Skeletal muscle cell (primary cell): ENCODE data around the gene POLR3GL.

Source experiments
- DNase-seq: peaks from one replicate; pipeline ENCODE4 v3.0.0-alpha.2; 2010; ENCODE audit warnings: low read depth
- H3K4me3 ChIP-seq: 2 replicates; pipeline ENCODE4 v1.5.1; 2011; ENCODE audit warnings: low read depth, mild to moderate bottlenecking, control low read depth, low read length, moderate library complexity

The POLR3GL gene

GRCh38 chr1:145986551-145986950 is 22.1 kb downstream of the POLR3GL start:
- DNase-seq, result no peak

GRCh38 chr1:145987926-145988325 is 23.4 kb downstream of the POLR3GL start:
- DNase-seq, result no peak
- no peak overlapping the region for H3K4me3 ChIP-seq

More at GRCh38 chr1:145986551-145986950, 22.1 kb downstream of the POLR3GL start:
- no peak overlapping the region for H3K4me3 ChIP-seq

- no peak for DNase-seq
- H3K4me3 ChIP-seq, result no peak overlapping the region
Observed at GRCh38 chr1:145988773-145989172, 24.3 kb downstream of the POLR3GL start.

- no peak overlapping the region for H3K4me3 ChIP-seq
- DNase-seq, result no peak
Observed at GRCh38 chr1:145990249-145990855, 25.9 kb downstream of the POLR3GL start.

DNA sequence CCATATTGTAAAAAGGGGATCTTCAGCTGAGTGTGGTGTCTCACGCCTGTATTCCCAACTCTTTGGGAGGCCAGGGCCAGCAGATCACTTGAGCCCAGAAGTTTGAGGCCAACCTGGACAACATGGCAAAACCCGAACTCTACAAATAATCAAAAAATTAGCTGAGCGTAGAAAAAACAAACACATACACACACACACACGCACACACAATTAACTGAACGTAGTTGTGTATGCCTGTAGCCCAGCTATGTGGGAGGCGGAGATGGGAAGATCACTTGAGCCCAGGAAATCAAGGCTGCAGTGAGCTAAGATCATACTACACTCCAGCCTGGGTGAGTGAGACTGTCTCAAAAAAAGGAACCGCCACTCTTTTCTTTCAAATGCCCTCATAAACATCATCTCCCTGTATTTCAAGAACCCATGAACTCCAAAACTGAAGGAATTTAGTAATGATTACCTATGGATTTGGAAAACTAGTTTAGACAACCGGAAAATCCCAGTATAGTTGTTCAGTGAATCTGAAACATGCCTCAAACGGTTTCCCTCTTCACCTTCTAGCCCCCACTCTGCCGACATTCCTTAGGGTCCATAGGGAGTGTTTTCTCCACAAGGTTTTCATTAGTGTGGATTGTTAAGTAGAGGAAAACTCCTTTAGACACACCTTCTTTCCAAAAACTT is 27.4 kb downstream of the POLR3GL start:
- peak overlapping the region; percentile 84 for H3K4me3 ChIP-seq
- DNase-seq, result peak; percentile 29

DNA sequence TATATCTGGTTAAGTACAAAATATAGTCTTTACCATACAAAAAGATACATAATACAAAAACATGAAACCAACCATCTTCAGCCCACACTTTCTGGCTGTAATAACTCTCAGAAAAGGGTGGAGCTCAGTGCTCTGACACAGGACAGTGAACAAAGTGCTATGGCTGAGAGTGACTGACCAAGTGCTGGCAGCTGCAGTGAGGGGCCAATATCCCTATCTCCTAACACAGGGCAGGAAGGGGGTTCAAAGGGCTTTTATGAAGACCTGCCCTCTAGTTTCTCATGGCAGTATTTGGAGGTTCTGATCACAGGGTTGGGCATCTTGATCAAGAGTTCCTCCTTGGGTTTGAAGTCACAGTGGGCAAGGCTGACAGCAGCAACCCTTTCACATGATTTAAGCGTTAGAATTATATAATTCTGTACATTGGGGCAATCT is 28.0 kb downstream of the POLR3GL start:
- H3K4me3 ChIP-seq, result peak overlapping the region; percentile 84
- no peak for DNase-seq

- DNase-seq, result no peak
- H3K4me3 ChIP-seq, result peak overlapping the region; percentile 84
Observed at GRCh38 chr1:145992958-145993617, 28.6 kb downstream of the POLR3GL start.

- H3K4me3 ChIP-seq, result peak overlapping the region; percentile 84
- no peak for DNase-seq
Observed at GRCh38 chr1:145993618-145994390, 29.3 kb downstream of the POLR3GL start.

GRCh38 chr1:145994391-145995120 is 30.1 kb downstream of the POLR3GL start:
- no peak for DNase-seq
- peak overlapping the region; percentile 84 for H3K4me3 ChIP-seq

GRCh38 chr1:145995148-145995881 is 30.8 kb downstream of the POLR3GL start:
- peak overlapping the region; percentile 84 for H3K4me3 ChIP-seq
- DNase-seq, result no peak

GRCh38 chr1:145995964-145996432 is 31.5 kb downstream of the POLR3GL start:
- H3K4me3 ChIP-seq, result peak overlapping the region; percentile 84
- DNase-seq, result no peak

- peak within 1 kb of the TSS; percentile 84 for H3K4me3 ChIP-seq
- DNase-seq, result peak; percentile 98
Observed at GRCh38 chr1:145996433-145997015, 32.0 kb downstream of the POLR3GL start, which contains the start of gene TXNIP. TSS of gene TXNIP (minus strand) at chr1:145996579. CDS start at chr1:145996266, 313 bp downstream.

DNA sequence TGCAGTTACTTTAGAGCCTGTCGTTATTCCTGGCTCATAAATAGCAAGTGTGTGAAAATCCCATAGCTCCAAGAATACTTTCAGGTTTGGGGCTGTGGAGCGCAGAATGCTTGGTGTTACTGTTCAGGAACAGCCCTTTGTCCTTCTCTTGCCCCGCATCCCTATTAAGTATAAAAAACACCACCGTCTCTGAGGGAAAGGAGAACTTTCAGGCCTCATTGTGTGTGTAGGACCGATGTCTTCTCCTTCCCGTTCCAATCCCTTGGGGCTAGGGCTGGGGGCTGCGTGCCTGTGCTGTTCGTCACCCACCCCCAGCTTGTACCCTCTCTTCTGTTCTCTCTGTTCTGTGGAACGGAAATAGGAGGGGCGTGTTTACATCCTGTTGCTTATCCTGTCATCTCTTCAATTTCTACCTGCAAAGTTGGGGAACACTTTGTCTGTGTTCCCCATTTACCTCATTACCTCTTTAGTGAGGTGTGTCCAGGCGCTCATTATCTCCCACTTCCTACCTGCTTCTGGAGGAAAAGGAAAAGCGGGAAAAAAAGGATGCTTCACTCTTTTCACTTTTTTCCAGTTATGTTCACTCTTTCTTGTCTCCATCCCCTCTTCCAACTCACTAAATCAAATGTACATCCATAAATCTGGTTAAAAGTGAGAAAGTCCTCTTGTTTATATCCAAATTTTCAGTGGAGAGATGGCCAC is 32.7 kb downstream of the POLR3GL start:
- H3K4me3 ChIP-seq, result peak overlapping the region; percentile 84
- DNase-seq, result peak; percentile 53

- no peak for DNase-seq
- peak overlapping the region; percentile 84 for H3K4me3 ChIP-seq
Observed at GRCh38 chr1:145997718-145998023, 33.2 kb downstream of the POLR3GL start.

- no peak for DNase-seq
- H3K4me3 ChIP-seq, result no peak overlapping the region
Observed at GRCh38 chr1:145999321-146000024, 35.0 kb downstream of the POLR3GL start.

DNA sequence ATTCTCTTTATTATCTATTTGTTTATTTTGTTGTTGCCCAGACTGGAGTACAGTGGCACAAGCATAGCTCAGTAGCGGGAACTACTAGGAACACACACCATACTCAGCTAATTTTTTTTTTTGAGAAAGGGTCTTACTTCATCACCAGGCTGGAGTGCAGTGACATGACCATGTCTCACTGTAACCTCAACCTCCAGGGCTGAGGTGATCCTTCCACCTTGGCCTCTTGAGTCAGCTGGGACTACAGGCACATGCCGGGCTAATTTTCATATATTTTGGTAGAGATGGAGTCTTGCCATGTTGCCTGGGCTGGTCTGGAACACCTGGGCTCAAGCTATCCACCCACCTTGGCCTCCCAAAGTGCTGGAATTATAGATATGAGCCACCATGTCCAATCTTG is 37.2 kb downstream of the POLR3GL start:
- no peak for DNase-seq
- no peak overlapping the region for H3K4me3 ChIP-seq

- no peak for DNase-seq
- H3K4me3 ChIP-seq, result no peak overlapping the region
Observed at GRCh38 chr1:146007489-146008133, 43.1 kb downstream of the POLR3GL start.
